H1 (cell line): Measurements from ENCODE around the gene EML1. TPM values are rescaled to one million over a fixed set of nuclear protein-coding genes. Genes with fewer than 3 reads are reported as not detected.

Experiments
- CTCF ChIA-PET: fragments of 300-600 bp; sonication (Branson Sonifier 250); formaldehyde crosslinking; loops from one replicate; lab custom pipeline; 2021; ENCODE audit not compliant: partially characterized antibody; lab: Charles Lee
- POLR2A ChIA-PET: fragments of 300-600 bp; sonication (Branson Sonifier 250); formaldehyde crosslinking; loops from one replicate; lab custom pipeline; 2021; ENCODE audit warnings: inconsistent platforms; ENCODE audit not compliant: partially characterized antibody; lab: Charles Lee
- DNase-seq, 2 experiments: peaks; one replicate each; pipeline versions ENCODE4 v3.0.0 to v3.0.0-alpha.2; 2010 to 2022; ENCODE audit warnings: low spot score in 2 of 2, low read depth in 1 of 2, mixed read lengths in 1 of 2
- FAIRE-seq: peaks from 2 replicates; lab custom pipeline; 2011; peaks lifted over from hg19 to GRCh38; lab: Jason Lieb, UNC
- H2AFZ ChIP-seq: 2 replicates; pipeline ENCODE4 v1.8.1; 2012; ENCODE audit warnings: low read length, inconsistent platforms
- H2AK5ac ChIP-seq: 2 replicates; pipeline ENCODE4 v1.6.1; 2013; ENCODE audit warnings: low read depth, low read length
- H2BK120ac ChIP-seq: replicated peaks from 2 replicates; pipeline ENCODE3; 2013; ENCODE audit warnings: low read depth, low read length, inconsistent platforms
- H2BK12ac ChIP-seq: 2 replicates; pipeline ENCODE4 v1.6.1; 2013; ENCODE audit warnings: low read depth, low read length
- H2BK15ac ChIP-seq: 2 replicates; pipeline ENCODE4 v1.6.1; 2013; ENCODE audit warnings: low read length
- H2BK20ac ChIP-seq: 2 replicates; pipeline ENCODE4 v1.6.1; 2013; ENCODE audit warnings: low read length
- H2BK5ac ChIP-seq: 2 replicates; pipeline ENCODE4 v1.6.1; 2013; ENCODE audit warnings: low read depth, low read length
- H3K14ac ChIP-seq: 2 replicates; pipeline ENCODE4 v1.6.1; 2013; ENCODE audit warnings: inconsistent platforms; ENCODE audit not compliant: insufficient read length
- H3K18ac ChIP-seq: 2 replicates; pipeline ENCODE4 v1.6.1; 2013; ENCODE audit warnings: low read length; ENCODE audit errors: extremely low read depth
- H3K23ac ChIP-seq: 2 replicates; pipeline ENCODE4 v1.6.1; 2013; ENCODE audit warnings: inconsistent platforms; ENCODE audit not compliant: insufficient read length
- H3K23me2 ChIP-seq: 2 replicates; pipeline ENCODE4 v1.6.1; 2013; ENCODE audit warnings: low read depth, low read length
- H3K27ac ChIP-seq: 2 replicates; pipeline ENCODE4 v1.6.1; 2011; ENCODE audit warnings: low read depth, low read length, inconsistent platforms
- H3K27me3 ChIP-seq, 4 experiments: replicated peaks in 1 of 4; 1 replicate in 1 of 4; 2 replicates in 3 of 4; pipeline versions ENCODE4 v1.6.1 to v1.8.1; 2011 to 2013; ENCODE audit warnings: low read length in 3 of 4, mild to moderate bottlenecking in 3 of 4, inconsistent platforms in 2 of 4, mixed read lengths in 2 of 4, moderate library complexity in 1 of 4; ENCODE audit not compliant: control insufficient read depth in 3 of 4, insufficient read depth in 3 of 4; ENCODE audit errors: extremely low read depth in 1 of 4
- H3K36me3 ChIP-seq, 4 experiments: 2 replicates each; pipeline versions ENCODE4 v1.6.1 to v1.8.1; 2011 to 2013; ENCODE audit warnings: mild to moderate bottlenecking in 4 of 4, low read length in 3 of 4, moderate library complexity in 2 of 4, control low read depth in 1 of 4, inconsistent platforms in 1 of 4; ENCODE audit not compliant: insufficient read depth in 4 of 4, control insufficient read depth in 2 of 4
- H3K4ac ChIP-seq: replicated peaks from 2 replicates; pipeline ENCODE3; 2013; ENCODE audit warnings: low read length, low read depth, mixed read lengths, inconsistent platforms; ENCODE audit not compliant: insufficient read length
- H3K4me1 ChIP-seq, 4 experiments: replicated peaks in 1 of 4; 1 replicate in 1 of 4; 2 replicates in 3 of 4; pipeline versions ENCODE4 v1.6.1 to v1.8.1; 2011 to 2013; ENCODE audit warnings: low read length in 3 of 4, inconsistent platforms in 2 of 4, mixed read lengths in 1 of 4; ENCODE audit not compliant: insufficient read depth in 4 of 4, control insufficient read depth in 3 of 4
- H3K4me2 ChIP-seq, 2 experiments: 2 replicates each; pipeline versions ENCODE4 v1.6.1 to v1.8.1; 2011 to 2013; ENCODE audit warnings: low read depth in 2 of 2, low read length in 2 of 2, control low read depth in 1 of 2, inconsistent platforms in 1 of 2, mild to moderate bottlenecking in 1 of 2; ENCODE audit not compliant: insufficient read depth in 1 of 2
- H3K4me3 ChIP-seq, 4 experiments: fragments of 200-600, 300-600 bp in 1 of 4; sonication (generic), shearing (Covaris generic), sonication (Bioruptor Twin) in 1 of 4; 2 replicates each; pipeline versions ENCODE4 v1.5.1 to v1.8.1; 2011 to 2016; ENCODE audit warnings: low read length in 4 of 4, low read depth in 3 of 4, control low read depth in 2 of 4, inconsistent platforms in 2 of 4, mild to moderate bottlenecking in 2 of 4, mixed read lengths in 1 of 4, moderate library complexity in 1 of 4; ENCODE audit not compliant: insufficient read depth in 2 of 4; ENCODE audit errors: extremely low read depth in 1 of 4
- H3K56ac ChIP-seq: replicated peaks from 2 replicates; pipeline ENCODE3; 2013; ENCODE audit warnings: low read depth, mild to moderate bottlenecking, mixed read lengths, low read length, inconsistent platforms; ENCODE audit not compliant: insufficient read length
- H3K79me1 ChIP-seq: 2 replicates; pipeline ENCODE4 v1.6.1; 2013; ENCODE audit warnings: low read depth, low read length, control low read depth
- H3K79me2 ChIP-seq, 2 experiments: 2 replicates each; pipeline versions ENCODE4 v1.6.1 to v1.8.1; 2012 to 2013; ENCODE audit warnings: low read length in 2 of 2, mild to moderate bottlenecking in 2 of 2, inconsistent platforms in 1 of 2; ENCODE audit not compliant: insufficient read depth in 2 of 2, control insufficient read depth in 1 of 2
- H3K9ac ChIP-seq, 4 experiments: replicated peaks in 1 of 4; 1 replicate in 1 of 4; 2 replicates in 3 of 4; pipeline versions ENCODE4 v1.6.1 to v1.8.1; 2011 to 2013; ENCODE audit warnings: low read depth in 3 of 4, low read length in 3 of 4, control low read depth in 2 of 4, mild to moderate bottlenecking in 2 of 4, moderate library complexity in 2 of 4, inconsistent platforms in 1 of 4; ENCODE audit errors: extremely low read depth in 1 of 4
- H3K9me3 ChIP-seq, 2 experiments: 2 replicates each; pipeline versions ENCODE4 v1.6.1 to v1.8.1; 2012 to 2013; ENCODE audit warnings: mild to moderate bottlenecking in 2 of 2, moderate library complexity in 2 of 2, control low read depth in 1 of 2, inconsistent platforms in 1 of 2, low read depth in 1 of 2, low read length in 1 of 2, mixed read lengths in 1 of 2; ENCODE audit not compliant: insufficient read depth in 2 of 2
- H4K20me1 ChIP-seq, 2 experiments: replicated peaks in 1 of 2; 2 replicates each; pipeline versions ENCODE3 to v1.8.1; 2011 to 2013; ENCODE audit warnings: inconsistent platforms in 2 of 2, low read length in 2 of 2, mild to moderate bottlenecking in 1 of 2; ENCODE audit not compliant: insufficient read depth in 2 of 2, control insufficient read depth in 1 of 2
- H4K5ac ChIP-seq: 2 replicates; pipeline ENCODE4 v1.6.1; 2013; ENCODE audit warnings: low read length, low read depth, mixed read lengths, inconsistent platforms; ENCODE audit not compliant: insufficient read length
- H4K8ac ChIP-seq: 2 replicates; pipeline ENCODE4 v1.8.0; 2013; ENCODE audit warnings: mild to moderate bottlenecking, moderate library complexity, low read length, inconsistent platforms; ENCODE audit not compliant: insufficient read depth; ENCODE audit errors: extremely low read depth
- H4K91ac ChIP-seq: replicated peaks from 2 replicates; pipeline ENCODE3; 2013; ENCODE audit warnings: low read length, mixed read lengths, inconsistent platforms; ENCODE audit not compliant: insufficient read length
- CEBPB ChIP-seq: IDR thresholded peaks from 2 replicates; pipeline ENCODE4 v1.6.1; 2012; ENCODE audit warnings: low read depth, low read length
- FOSL1 ChIP-seq: IDR thresholded peaks from 2 replicates; pipeline ENCODE4 v1.6.1; 2011; ENCODE audit warnings: mild to moderate bottlenecking, low read depth, low read length, moderate library complexity; ENCODE audit not compliant: insufficient read depth
- JUND ChIP-seq: IDR thresholded peaks from 2 replicates; pipeline ENCODE4 v1.6.1; 2011; ENCODE audit warnings: mild to moderate bottlenecking, improper control_type of control experiment, low read length
- RXRA ChIP-seq: IDR thresholded peaks from 2 replicates; pipeline ENCODE4 v1.6.1; 2011; ENCODE audit warnings: low read depth, mild to moderate bottlenecking, low read length, moderate library complexity; ENCODE audit not compliant: insufficient read depth
- SIN3A ChIP-seq, 2 experiments: IDR thresholded peaks in 1 of 2; conservative IDR thresholded peaks in 1 of 2; 2 replicates each; pipeline ENCODE4 v1.6.1; 2011 to 2012; ENCODE audit warnings: low read length in 2 of 2, improper control_type of control experiment in 1 of 2, low read depth in 1 of 2, mild to moderate bottlenecking in 1 of 2
- SIX5 ChIP-seq: IDR thresholded peaks from 2 replicates; pipeline ENCODE4 v1.6.1; 2011; ENCODE audit warnings: mild to moderate bottlenecking, low read depth, low read length
- WGBS, 2 experiments: shearing (Covaris generic) in 1 of 2; methylation state at CpG; one replicate each; pipeline versions ENCODE4 v1.1.6 to v1.1.7; 2013 to 2015; ENCODE audit warnings: low lambda C conversion rate in 2 of 2, mixed read lengths in 2 of 2, inconsistent platforms in 1 of 2, low coverage in 1 of 2, missing lambda C conversion rate in 1 of 2; ENCODE audit not compliant: insufficient replicate concordance in 2 of 2, insufficient coverage in 1 of 2, insufficient read length in 1 of 2; ENCODE audit errors: extremely low coverage in 1 of 2, missing lambda C conversion rate in 1 of 2; 5-methylcytosine and 5-hydroxymethylcytosine counted together
- polyA plus RNA-seq, 7 experiments: library from polyadenylated mRNA; depleted of rRNA in 3 of 7; stranded (reverse) in 5 of 7; unstranded in 2 of 7; fragments of >200 nt in 5 of 7; fragments of 200-250 nt in 2 of 7; gene quantifications; 1 replicate in 5 of 7; 2 replicates in 1 of 7; 4 replicates in 1 of 7; pipeline versions ENCODE4 v1.2.1 to v1.2.3, GENCODE V29; 2011 to 2013; ENCODE audit warnings: missing spikeins in 2 of 7, mixed read lengths in 2 of 7
- total RNA-seq: library from RNA; stranded (reverse); fragmentation: NEBNext Ultra II Directional; extraction: Animal tissue kit (Norgen Biotek cat#: 25700); gene quantifications from 2 replicates; pipeline ENCODE4 v1.2.1, GENCODE V29; 2021

EML1 gene
- total and polyA plus RNA-seq, 2 of the 8 experiments (the other 6 are each of a cell fraction or from before 2014, with no cell fraction given): 11.1 to 24.7 TPM

DNA sequence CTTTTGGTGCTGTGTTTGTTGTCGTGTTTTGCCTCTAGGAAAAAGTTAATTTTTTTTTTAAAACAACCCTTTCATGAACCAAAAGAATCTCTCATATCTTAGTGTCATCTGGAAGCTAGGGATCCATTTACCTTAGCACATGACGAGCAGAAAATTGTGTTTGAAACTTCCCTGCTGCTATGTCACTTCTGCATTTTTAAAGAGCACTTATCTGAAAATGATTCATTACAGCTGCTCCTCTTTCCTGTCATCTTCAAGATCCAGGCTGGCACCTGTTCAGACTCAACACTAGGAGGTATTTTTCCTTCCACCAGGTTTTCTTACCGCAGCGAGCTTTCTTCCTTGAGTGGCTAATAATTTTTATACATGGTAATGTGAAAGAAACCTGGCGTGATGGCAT, 67.0 kb downstream of the EML1 start:
- Histone ChIP-seq H4K5ac (no peak overlapping the region), H2BK120ac (no peak overlapping the region), H3K9ac (no peak overlapping the region), H3K9me3 (peaks cover 2 to 3% of the 10 kb centered on the region in 2 experiments; a peak in 3 of 4 replicates), H3K4me3 (no peak overlapping the region), H3K4ac (no peak overlapping the region), H3K4me2 (no peak overlapping the region), H3K23me2 (no peaks in the 10 kb centered on the region), H2BK20ac (no peak overlapping the region), H2BK5ac (no peak overlapping the region), H2BK15ac (no peak overlapping the region), H3K18ac (no peak overlapping the region; the same call in 1 of the 2 replicates), H3K36me3 (peaks cover 0 to 3% (median 3%) of the 10 kb centered on the region in 4 experiments; a peak in 3 of 8 replicates), H4K91ac (no peak overlapping the region), H3K79me2 (no peaks in the 10 kb centered on the region), H3K23ac (no peak overlapping the region), H3K27ac (no peak overlapping the region), H4K8ac (no peak overlapping the region), H2AK5ac (no peak overlapping the region), H3K4me1 (no peaks in the 10 kb centered on the region; a peak in 1 of 7 replicates), H2BK12ac (0 out of 2 replicates have a peak overlapping the region, but pooled peaks have one; percentile 35), H4K20me1 (no peaks in the 10 kb centered on the region), H2AFZ (no peak overlapping the region), H3K79me1 (no peaks in the 10 kb centered on the region), H3K14ac (no peak overlapping the region), H3K56ac (no peak overlapping the region), H3K27me3 (no peaks in the 10 kb centered on the region)
- no peak for TF ChIP-seq CEBPB
- no peak for TF ChIP-seq SIX5
- TF ChIP-seq FOSL1: no peak
- TF ChIP-seq SIN3A (conservative IDR thresholded peaks at IDR 0.05 in 1 of 2, IDR thresholded peaks at IDR 0.05 in 1 of 2; ENCODE audit: low read depth in 1 of 2, low read length in 2 of 2): no peak
- TF ChIP-seq RXRA: no peak
- no peak for TF ChIP-seq JUND
- CTCF ChIA-PET: interaction anchor here (0.6 kb wide), 1 partner anchor 86 kb away, joined by 3 read pairs; no protein-coding TSS in a partner anchor
- WGBS, 2 experiments: 87% methylated on average over 5 of the region's 5 CpGs; no CpG with 5 or more reads in 1 of the 2 experiments
- FAIRE-seq (no peak), DNase-seq (no peak)
- POLR2A ChIA-PET: no interaction called here
